Left ventricle myocardium inferior (tissue), 1 donor: Measurements from ENCODE around the gene ANKRD17. TPM values are rescaled to one million over a fixed set of nuclear protein-coding genes. Genes with fewer than 3 reads are reported as not detected.
"Not testable (repeated sequence)": the region's sequence is repeated elsewhere in the genome, so short reads cannot be mapped to it uniquely, and the experiment has no call there.

Experiments
- DNase-seq: peaks from one replicate; pipeline ENCODE4 v3.0.0-alpha.2; 2020
- H3K27ac ChIP-seq: fragments of 200-600 bp; replicated peaks from 2 replicates; pipeline ENCODE4 v1.8.0; 2021
- H3K27me3 ChIP-seq: fragments of 200-600 bp; 2 replicates; pipeline ENCODE4 v1.8.0; 2021; ENCODE audit warnings: low read depth
- H3K36me3 ChIP-seq: fragments of 200-600 bp; 2 replicates; pipeline ENCODE4 v1.8.0; 2021
- H3K4me1 ChIP-seq: fragments of 200-600 bp; 2 replicates; pipeline ENCODE4 v1.8.0; 2021
- H3K4me3 ChIP-seq: fragments of 200-600 bp; 2 replicates; pipeline ENCODE4 v1.8.0; 2021; ENCODE audit warnings: mild to moderate bottlenecking, moderate library complexity
- H3K9me3 ChIP-seq: fragments of 200-600 bp; replicated peaks from 2 replicates; pipeline ENCODE4 v1.8.0; 2021
- CTCF ChIP-seq: fragments of 200-600 bp; IDR thresholded peaks from 2 replicates; pipeline ENCODE4 v1.8.0; 2021; ENCODE audit warnings: antibody characterized with exemption, mild to moderate bottlenecking, borderline replicate concordance
- intact Hi-C: fragments of 100-400 bp; cut with micrococcal nuclease; formaldehyde crosslinking; loops from one replicate; pipeline ENCODE4 v1.11.0; 2022
- total RNA-seq: library from RNA; stranded (reverse); fragmentation: NEBNext Ultra II Directional; extraction: Animal tissue kit (Norgen Biotek cat#: 25700); gene quantifications from one replicate; pipeline ENCODE4 v1.2.1, GENCODE V29; 2021
- donor health status: DM: no; HTN: yes; CAD: no; lungs with severe emphysema.

The ANKRD17 gene
- total RNA-seq, 1 donor from 2014 or later = 54.1 TPM

GRCh38 chr4:73206236-73206635, 52.4 kb downstream of the ANKRD17 start:
- H3K9me3 ChIP-seq = peaks cover 41% of the 10 kb centered on the region
- H3K27ac ChIP-seq = no peak overlapping the region
- no peak for DNase-seq
- H3K4me3 ChIP-seq = no peak overlapping the region
- H3K4me1 ChIP-seq = peaks cover 25% of the 10 kb centered on the region
- intact Hi-C loops = no loop called here
- peaks cover 8% of the 10 kb centered on the region for H3K36me3 ChIP-seq
- no peaks in the 10 kb centered on the region for H3K27me3 ChIP-seq
- no peak for TF ChIP-seq CTCF

- H3K27me3 ChIP-seq = no peaks in the 10 kb centered on the region
- peaks cover 8% of the 10 kb centered on the region for H3K36me3 ChIP-seq
- H3K27ac ChIP-seq = no peak overlapping the region
- TF ChIP-seq CTCF = no peak
- DNase-seq = no peak
- H3K4me3 ChIP-seq = no peak overlapping the region
- peaks cover 22% of the 10 kb centered on the region for H3K4me1 ChIP-seq
- H3K9me3 ChIP-seq = peaks cover 41% of the 10 kb centered on the region
- intact Hi-C loops = no loop called here
Measured at GRCh38 chr4:73205482-73205881, 53.1 kb downstream of the ANKRD17 start.

- H3K27ac ChIP-seq, H3K4me3 ChIP-seq, H3K36me3 ChIP-seq, DNase-seq, H3K27me3 ChIP-seq, intact Hi-C loops: not testable (repeated sequence)
- peaks cover 41% of the 10 kb centered on the region for H3K9me3 ChIP-seq
- H3K4me1 ChIP-seq = peaks cover 27% of the 10 kb centered on the region
Measured at GRCh38 chr4:73203976-73204375, 54.6 kb downstream of the ANKRD17 start.

GRCh38 chr4:73197220-73197619, 61.4 kb downstream of the ANKRD17 start:
- no peak for DNase-seq
- no peak overlapping the region for H3K27ac ChIP-seq
- H3K4me1 ChIP-seq = peaks cover 30% of the 10 kb centered on the region
- no peak for TF ChIP-seq CTCF
- intact Hi-C loops = no loop called here
- no peaks in the 10 kb centered on the region for H3K27me3 ChIP-seq
- H3K9me3 ChIP-seq = peaks cover 1% of the 10 kb centered on the region
- no peak overlapping the region for H3K4me3 ChIP-seq
- H3K36me3 ChIP-seq = no peaks in the 10 kb centered on the region

- Histone ChIP-seq H3K4me3 (no peak overlapping the region), H3K9me3 (no peaks in the 10 kb centered on the region), H3K27ac (no peak overlapping the region), H3K27me3 (no peaks in the 10 kb centered on the region), H3K4me1 (peaks cover 11% of the 10 kb centered on the region), H3K36me3 (no peaks in the 10 kb centered on the region)
- no peak for DNase-seq
- no peak for TF ChIP-seq CTCF
- intact Hi-C loops = no loop called here
Measured at GRCh38 chr4:73194064-73194463, 64.5 kb downstream of the ANKRD17 start.

- H3K4me1 ChIP-seq = peaks cover 8% of the 10 kb centered on the region
- no peak overlapping the region for H3K27ac ChIP-seq
- DNase-seq = no peak
- H3K36me3 ChIP-seq = no peaks in the 10 kb centered on the region
- H3K27me3 ChIP-seq = no peaks in the 10 kb centered on the region
- no peak for TF ChIP-seq CTCF
- no peaks in the 10 kb centered on the region for H3K9me3 ChIP-seq
- H3K4me3 ChIP-seq = no peak overlapping the region
- intact Hi-C loops = no loop called here
Measured at GRCh38 chr4:73193659-73194058, 64.9 kb downstream of the ANKRD17 start.
